ENCODE measurements around the gene WDR46.

WDR46 gene

DNA sequence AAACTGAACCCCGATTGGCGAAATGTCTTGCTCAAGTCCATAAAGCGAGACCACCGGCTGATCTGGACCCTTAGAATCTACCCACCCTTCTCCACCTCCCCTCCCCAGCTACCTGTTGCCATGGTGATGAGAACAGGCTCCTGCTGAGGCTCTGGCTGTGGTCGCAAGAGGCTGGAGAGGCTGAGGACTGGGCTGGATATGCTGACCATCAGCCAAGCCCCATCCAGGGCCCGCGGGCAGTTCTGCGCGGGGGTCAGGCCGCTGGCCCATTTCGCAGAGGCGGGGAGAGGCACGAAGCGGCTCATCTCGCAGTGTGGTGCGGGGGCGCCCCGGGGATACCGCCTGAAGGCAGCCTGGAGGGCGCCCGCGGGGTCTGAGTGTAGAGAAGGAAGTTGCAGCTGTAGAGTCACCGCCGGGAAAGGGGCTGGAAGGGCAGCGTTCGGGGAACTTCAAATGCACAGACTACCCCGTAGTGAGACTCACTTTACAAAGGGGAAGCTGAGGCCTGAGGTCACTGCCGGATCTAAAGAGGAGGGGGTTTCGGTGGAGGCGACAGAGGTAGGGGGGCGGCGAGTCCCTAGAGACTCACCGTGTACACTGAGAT lies 24.2 kb upstream of the WDR46 start:
- DNase-seq: peak; percentile 43

GRCh38 chr6:33312361-33313104 lies 23.5 kb upstream of the WDR46 start:
- DNase-seq: peak; percentile 82

- DNase-seq: no peak
Observed at GRCh38 chr6:33306356-33306755, 17.3 kb upstream of the WDR46 start.

DNA sequence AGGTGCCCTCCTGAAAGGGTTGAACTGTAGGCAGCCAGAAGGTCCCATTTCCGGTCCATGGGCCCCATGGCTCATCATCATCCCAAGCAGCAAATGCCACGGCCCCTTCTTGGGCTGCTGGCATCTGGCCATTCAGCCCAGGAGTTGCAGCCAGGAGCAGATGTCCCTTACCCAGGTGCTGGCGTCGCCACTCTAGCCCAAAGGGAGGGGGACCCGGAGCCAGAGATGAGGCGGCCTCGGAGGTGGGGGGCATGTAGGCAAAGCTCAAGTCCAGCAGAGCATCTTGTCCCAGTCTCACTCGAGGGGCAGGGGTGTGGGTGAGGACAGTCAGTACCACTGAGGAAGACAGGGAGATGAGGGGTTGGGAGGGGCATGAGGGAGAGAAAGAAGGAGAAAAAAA lies 16.0 kb upstream of the WDR46 start:
- DNase-seq: no peak

- DNase-seq: no peak
Observed at GRCh38 chr6:33304216-33304615, 15.2 kb upstream of the WDR46 start.

DNA sequence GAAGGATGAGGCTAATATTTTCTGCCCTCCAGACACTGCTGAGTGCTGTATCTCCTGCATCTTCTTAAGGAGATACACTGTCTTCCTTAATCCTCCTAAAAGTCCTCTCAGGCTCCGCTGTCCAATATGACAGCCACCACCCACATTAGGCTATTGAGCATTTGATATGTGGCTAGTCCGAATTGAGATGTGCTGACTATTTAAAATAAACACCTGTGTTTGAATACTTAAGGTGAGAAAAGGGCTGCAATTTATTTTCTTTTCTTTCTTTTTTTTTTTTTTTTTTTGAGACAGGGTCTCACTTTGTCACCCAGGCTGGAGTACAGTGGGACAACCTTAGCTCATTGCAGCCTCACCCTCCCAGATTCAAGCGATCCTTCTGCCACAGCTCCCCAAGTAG lies 12.8 kb upstream of the WDR46 start:
- DNase-seq: no peak

DNA sequence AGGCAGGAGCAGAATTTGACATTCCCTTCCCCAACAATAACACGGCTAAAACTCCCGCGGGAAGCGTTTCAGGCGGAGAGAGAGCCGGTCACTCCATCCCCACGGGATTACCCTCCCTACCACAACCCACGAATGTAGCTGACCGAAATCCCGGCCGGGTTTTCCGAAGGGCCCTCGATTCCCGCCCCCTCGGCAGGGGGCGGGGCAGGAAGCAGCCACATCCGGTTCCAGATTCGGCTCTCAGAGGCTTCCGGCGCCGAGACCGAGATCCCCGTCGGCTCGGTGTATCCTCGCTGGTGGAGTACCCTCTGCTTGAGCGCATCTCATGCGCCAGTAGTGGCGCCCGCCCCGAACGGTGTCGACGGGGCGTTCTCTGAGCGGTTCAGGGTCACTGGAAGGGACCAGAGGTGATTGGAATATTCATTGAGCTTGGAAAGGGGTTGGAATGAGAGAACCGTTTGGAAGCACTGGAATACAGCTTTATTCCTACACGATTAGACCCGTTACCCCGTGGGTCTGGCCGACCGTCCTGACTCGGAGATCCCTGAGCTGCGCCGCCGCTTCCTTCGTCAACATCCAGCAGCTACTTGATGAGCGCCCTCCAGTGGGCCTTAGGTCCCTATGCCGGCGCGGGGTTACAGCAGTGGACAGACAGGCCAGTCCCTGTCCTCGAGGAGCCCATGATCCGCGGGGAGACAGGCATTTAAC lies 10.4 kb upstream of the WDR46 start:
- peak; percentile 81 for DNase-seq

- no peak for DNase-seq
Observed at GRCh38 chr6:33298773-33299236, 9.8 kb upstream of the WDR46 start, which contains the start of gene RGL2. Gene RGL2, minus strand, starts transcription at chr6:33298942. Its CDS starts 332 bp downstream, at chr6:33298610.

- no peak for DNase-seq
Observed at GRCh38 chr6:33297956-33298772, 9.1 kb upstream of the WDR46 start.

GRCh38 chr6:33297406-33297955 lies 8.4 kb upstream of the WDR46 start:
- no peak for DNase-seq

- DNase-seq: no peak
Observed at GRCh38 chr6:33296797-33297405, 7.9 kb upstream of the WDR46 start.

DNA sequence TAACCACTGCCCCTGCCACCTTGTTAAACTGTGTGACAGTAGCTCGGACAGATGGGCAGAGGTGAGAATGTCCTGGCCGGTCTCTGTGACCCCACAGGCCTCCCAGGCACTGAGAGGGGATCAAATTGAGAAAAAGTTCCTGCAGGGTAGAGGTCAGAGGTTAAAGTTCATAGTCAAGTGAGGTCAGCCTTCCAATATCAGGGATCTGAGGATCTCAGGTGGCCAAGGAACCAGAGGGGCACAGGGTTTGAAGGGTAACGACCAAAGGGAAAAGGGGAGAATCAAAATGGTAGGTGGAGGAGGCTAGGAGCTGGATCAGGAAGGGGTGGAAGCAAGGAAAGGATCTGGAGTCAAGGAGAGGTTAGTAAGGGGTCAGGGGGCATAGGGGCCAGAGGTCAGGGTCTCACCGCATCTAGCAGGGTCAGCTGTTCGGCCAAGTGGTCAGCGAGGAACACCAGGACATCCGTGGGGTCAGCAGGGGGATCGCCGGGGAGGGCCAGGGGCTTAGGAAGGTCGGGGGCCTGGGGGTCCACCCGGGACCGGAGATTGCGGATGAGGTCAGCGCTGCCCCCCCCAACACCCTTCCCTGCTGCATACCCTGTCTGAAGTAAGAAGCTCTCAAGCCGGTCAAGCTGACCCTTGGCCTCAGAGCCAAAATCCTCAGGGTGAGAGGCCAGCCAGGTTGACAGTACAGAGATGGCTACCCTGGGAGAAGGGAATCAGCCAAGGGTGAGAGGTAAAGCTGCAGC lies 6.8 kb upstream of the WDR46 start:
- DNase-seq: no peak

- DNase-seq: no peak
Observed at GRCh38 chr6:33294086-33294823, 5.2 kb upstream of the WDR46 start.

- no peak for DNase-seq
Observed at GRCh38 chr6:33292996-33293682, 4.1 kb upstream of the WDR46 start.

DNA sequence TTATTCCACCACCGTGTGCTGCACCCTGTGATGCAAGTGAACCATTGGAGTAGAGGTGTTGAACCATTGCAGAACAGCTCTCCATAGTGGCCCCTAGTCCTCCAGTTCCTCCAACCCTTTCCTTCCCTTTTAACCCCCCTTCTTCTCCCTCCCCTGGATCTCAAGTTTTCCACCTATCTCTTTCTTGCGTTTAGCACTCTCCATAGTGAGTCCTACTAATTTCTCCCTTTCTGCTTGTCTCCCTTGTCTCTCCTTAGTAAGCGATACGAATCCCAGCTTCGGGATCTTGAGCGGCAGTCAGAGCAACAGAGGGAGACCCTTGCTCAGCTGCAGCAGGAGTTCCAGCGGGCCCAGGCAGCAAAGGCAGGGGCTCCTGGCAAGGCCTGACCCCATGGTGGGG lies 1.4 kb upstream of the WDR46 start:
- no peak for DNase-seq

DNA sequence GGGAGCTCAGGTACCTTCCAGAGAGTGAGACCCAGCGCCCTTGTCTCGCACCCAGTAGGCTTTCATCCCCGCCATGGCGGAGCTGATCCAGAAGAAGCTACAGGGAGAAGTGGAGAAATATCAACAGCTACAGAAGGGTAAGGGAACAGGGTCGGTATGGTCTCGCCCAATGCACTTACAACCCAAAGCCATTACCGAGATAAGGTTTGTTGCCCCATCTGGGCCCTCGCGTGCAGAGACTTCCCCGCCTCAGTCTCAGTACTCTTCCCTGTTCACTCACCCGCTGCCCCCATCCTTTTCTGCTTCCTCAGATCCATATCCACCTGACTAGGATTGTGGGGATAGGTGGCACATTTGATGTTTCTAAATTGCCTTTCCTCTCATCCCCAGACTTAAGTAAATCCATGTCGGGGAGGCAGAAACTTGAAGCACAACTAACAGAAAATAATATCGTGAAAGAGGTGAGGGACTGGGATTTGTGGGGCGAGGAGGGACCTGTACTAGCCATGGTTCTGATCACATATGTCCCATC lies 811 bp upstream of the WDR46 start:
- DNase-seq: no peak

- DNase-seq: no peak
Observed at GRCh38 chr6:33288141-33288920, 708 bp downstream of the WDR46 start.

GRCh38 chr6:33286946-33287914 lies 1.8 kb downstream of the WDR46 start:
- no peak for DNase-seq

Measured in DMS79 (cell line).